ENCODE data around the gene TIMELESS. TPM values are rescaled to one million over a fixed set of nuclear protein-coding genes. Genes with fewer than 3 reads are reported as not detected.

Gene TIMELESS
- total RNA-seq, 1 donor from 2014 or later, result 4.5 TPM

Other genes with a start within 250 kb of the TIMELESS start
- 90.4 and 121 TPM in 2 replicates for gene RNF41, start 227.5 kb downstream of the TIMELESS start, total RNA-seq
- 29.2 and 32.0 TPM in 2 replicates for gene NABP2, start 225.1 kb downstream of the TIMELESS start, total RNA-seq
- gene SLC39A5, start 219.4 kb downstream of the TIMELESS start, total RNA-seq, result not detected in 2 replicates
- gene ANKRD52, start 191.0 kb downstream of the TIMELESS start, total RNA-seq, result 31.3 and 31.8 TPM in 2 replicates
- gene COQ10A, start 182.5 kb downstream of the TIMELESS start, total RNA-seq, result 87.8 and 112 TPM in 2 replicates
- gene CS, start 149.1 kb downstream of the TIMELESS start, total RNA-seq, result 178 and 184 TPM in 2 replicates
- gene CNPY2, start 133.4 kb downstream of the TIMELESS start, total RNA-seq, result 83.1 and 92.9 TPM in 2 replicates
- gene PAN2, start 115.4 kb downstream of the TIMELESS start, total RNA-seq, result 44.4 and 49.3 TPM in 2 replicates
- 0.51 TPM in 1 of 2 replicates, not detected in the other for gene IL23A, start 110.5 kb downstream of the TIMELESS start, total RNA-seq
- gene STAT2, start 89.3 kb downstream of the TIMELESS start, total RNA-seq, result 196 and 202 TPM in 2 replicates
- gene APOF, start 86.6 kb downstream of the TIMELESS start, total RNA-seq, result not detected in 2 replicates
- gene MIP, start 5.2 kb upstream of the TIMELESS start, total RNA-seq, result 0.24 TPM in 1 of 2 replicates, not detected in the other
- gene SPRYD4, start 19.2 kb upstream of the TIMELESS start, total RNA-seq, result 2.1 and 2.4 TPM in 2 replicates
- gene GLS2, start 38.7 kb upstream of the TIMELESS start, total RNA-seq, result not detected in 2 replicates
- gene RBMS2, start 72.4 kb upstream of the TIMELESS start, total RNA-seq, result 9.2 and 9.7 TPM in 2 replicates
- 23.2 and 27.0 TPM in 2 replicates for gene BAZ2A, start 180.9 kb upstream of the TIMELESS start, total RNA-seq
- gene ATP5F1B, start 196.6 kb upstream of the TIMELESS start, total RNA-seq, result 614 and 728 TPM in 2 replicates
- gene PTGES3, start 238.9 kb upstream of the TIMELESS start, total RNA-seq, result 73.5 and 82.2 TPM in 2 replicates

Data from myocyte (in vitro differentiated cells).